Adrenal gland (tissue), 5 donors: ENCODE data around the gene CCDC158.

Source experiments
- POLR2A ChIP-seq, 2 donors: fragments of 450-650 bp; IDR thresholded peaks; one replicate each; pipeline ENCODE4 v1.6.1; 2017; ENCODE audit warnings: antibody characterized with exemption in 2 of 2, mild to moderate bottlenecking in 2 of 2, moderate library complexity in 1 of 2
- TF ChIP-seq, protein P1 (sequence below), 6 experiments: fragments of 450-650 bp in 4 of 6; fragments of 200-600 bp in 2 of 6; sonication (generic) in 1 of 6; IDR thresholded peaks; 1 replicate in 5 of 6; 2 replicates in 1 of 6; pipeline versions ENCODE4 v1.5.1 to v1.8.0; 2016 to 2021; ENCODE audit warnings: antibody characterized with exemption in 6 of 6, mild to moderate bottlenecking in 2 of 6, moderate library complexity in 1 of 6
- donor health status: DM: no; HTN: no; CAD: no.

DNA sequence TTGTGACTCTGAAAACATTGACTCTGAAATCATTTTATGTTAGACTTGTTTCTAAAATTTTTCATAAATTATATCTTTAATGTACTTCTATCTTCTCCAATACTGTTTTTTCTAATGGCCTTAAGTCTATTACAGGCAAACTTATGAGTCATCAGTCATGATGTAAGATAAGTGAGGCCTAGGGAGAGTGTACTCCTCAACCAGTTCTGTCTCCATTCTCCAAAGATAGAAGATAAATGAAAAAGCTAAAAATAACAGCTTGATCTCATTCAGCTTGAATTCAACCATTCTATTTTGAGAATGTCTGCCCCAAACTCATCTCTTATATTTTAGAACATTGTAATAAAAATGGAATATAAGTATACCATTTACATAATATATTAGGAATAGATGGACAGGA, 79.9 kb downstream of the CCDC158 start:
- TF ChIP-seq, protein P1, sequence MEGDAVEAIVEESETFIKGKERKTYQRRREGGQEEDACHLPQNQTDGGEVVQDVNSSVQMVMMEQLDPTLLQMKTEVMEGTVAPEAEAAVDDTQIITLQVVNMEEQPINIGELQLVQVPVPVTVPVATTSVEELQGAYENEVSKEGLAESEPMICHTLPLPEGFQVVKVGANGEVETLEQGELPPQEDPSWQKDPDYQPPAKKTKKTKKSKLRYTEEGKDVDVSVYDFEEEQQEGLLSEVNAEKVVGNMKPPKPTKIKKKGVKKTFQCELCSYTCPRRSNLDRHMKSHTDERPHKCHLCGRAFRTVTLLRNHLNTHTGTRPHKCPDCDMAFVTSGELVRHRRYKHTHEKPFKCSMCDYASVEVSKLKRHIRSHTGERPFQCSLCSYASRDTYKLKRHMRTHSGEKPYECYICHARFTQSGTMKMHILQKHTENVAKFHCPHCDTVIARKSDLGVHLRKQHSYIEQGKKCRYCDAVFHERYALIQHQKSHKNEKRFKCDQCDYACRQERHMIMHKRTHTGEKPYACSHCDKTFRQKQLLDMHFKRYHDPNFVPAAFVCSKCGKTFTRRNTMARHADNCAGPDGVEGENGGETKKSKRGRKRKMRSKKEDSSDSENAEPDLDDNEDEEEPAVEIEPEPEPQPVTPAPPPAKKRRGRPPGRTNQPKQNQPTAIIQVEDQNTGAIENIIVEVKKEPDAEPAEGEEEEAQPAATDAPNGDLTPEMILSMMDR (IDR thresholded peaks at IDR 0.05): no peak
- TF ChIP-seq POLR2A (IDR thresholded peaks at IDR 0.05): no peak
